Gastroesophageal sphincter (tissue), 4 donors: ENCODE data around the gene ZIM2. TPM values are rescaled to one million over a fixed set of nuclear protein-coding genes. Genes with fewer than 3 reads are reported as not detected.

Experiments
- ATAC-seq: fragments of 150-250 bp; one replicate; pipeline ENCODE4 v1.9.1; 2016; ENCODE audit warnings: mild to moderate bottlenecking, moderate library complexity
- H3K27ac ChIP-seq, 4 donors: fragments of 200-600 bp; sonication (generic) in 3 of 4; 1 replicate in 3 of 4; 2 replicates in 1 of 4; pipeline ENCODE4 v1.5.1; 2016 to 2019
- H3K27me3 ChIP-seq: fragments of 200-600 bp; sonication (generic); one replicate; pipeline ENCODE4 v1.5.1; 2019
- H3K36me3 ChIP-seq, 2 donors: fragments of 200-600 bp; sonication (generic); one replicate each; pipeline ENCODE4 v1.5.1; 2019; ENCODE audit warnings: control low read depth in 1 of 2
- H3K4me1 ChIP-seq, 3 donors: fragments of 200-600 bp; sonication (generic); 1 replicate in 2 of 3; 2 replicates in 1 of 3; pipeline ENCODE4 v1.5.1; 2016 to 2019; ENCODE audit warnings: control low read depth in 2 of 3
- H3K4me3 ChIP-seq, 2 donors: fragments of 200-600 bp; sonication (generic); one replicate each; pipeline ENCODE4 v1.5.1; 2019; ENCODE audit warnings: mild to moderate bottlenecking in 1 of 2, moderate library complexity in 1 of 2
- H3K9me3 ChIP-seq, 3 donors: fragments of 200-600 bp; sonication (generic); one replicate each; pipeline ENCODE4 v1.5.1; 2017 to 2019; ENCODE audit warnings: control low read depth in 2 of 3
- CTCF ChIP-seq, 4 experiments: fragments of 200-600 bp in 2 of 4; fragments of 450-650 bp in 2 of 4; sonication (generic) in 1 of 4; IDR thresholded peaks; one replicate each; pipeline ENCODE4 v1.5.1; 2017 to 2019; ENCODE audit warnings: antibody characterized with exemption in 4 of 4, mild to moderate bottlenecking in 2 of 4, moderate library complexity in 2 of 4
- EP300 ChIP-seq: sonication (generic); formaldehyde crosslinking; IDR thresholded peaks from one replicate; pipeline ENCODE4 v1.6.1; 2017; ENCODE audit warnings: antibody characterized with exemption, mild to moderate bottlenecking
- POLR2A ChIP-seq, 2 donors: fragments of 450-650 bp; IDR thresholded peaks; one replicate each; pipeline ENCODE4 v1.6.1; 2017; ENCODE audit warnings: antibody characterized with exemption in 2 of 2, mild to moderate bottlenecking in 2 of 2, moderate library complexity in 1 of 2
- POLR2AphosphoS5 ChIP-seq: sonication (generic); formaldehyde crosslinking; IDR thresholded peaks from one replicate; pipeline ENCODE4 v1.6.1; 2017; ENCODE audit warnings: antibody characterized with exemption
- WGBS, 2 donors: methylation state at CpG; one replicate each; pipeline ENCODE4 v1.1.5; 2018; ENCODE audit warnings: low coverage in 1 of 2; 5-methylcytosine and 5-hydroxymethylcytosine counted together
- total RNA-seq, 4 donors: library from RNA; depleted of rRNA; stranded (reverse); fragments of >200 nt; gene quantifications; one replicate each; pipeline ENCODE4 v1.1.0, GENCODE V29; 2016

Gene ZIM2
- total RNA-seq, 4 donors from 2014 or later = 0.31 to 1.0 (median 0.39) TPM

GRCh38 chr19:56764196-56764695, 76.3 kb downstream of the ZIM2 start:
- Histone ChIP-seq H3K27ac (no peak overlapping the region), H3K27me3 (no peaks in the 10 kb centered on the region), H3K4me3 (no peak overlapping the region), H3K4me1 (peaks cover 0 to 12% (median 0%) of the 10 kb centered on the region in 3 donors), H3K9me3 (peaks cover 0 to 16% (median 0%) of the 10 kb centered on the region in 3 donors), H3K36me3 (no peaks in the 10 kb centered on the region)
- WGBS, 2 donors = 53 to 70% methylated on average over 1 of the region's 1 CpG
- TF ChIP-seq EP300 (no peak), CTCF (IDR thresholded peaks at IDR 0.05) (no peak)
- no peak for ATAC-seq

DNA sequence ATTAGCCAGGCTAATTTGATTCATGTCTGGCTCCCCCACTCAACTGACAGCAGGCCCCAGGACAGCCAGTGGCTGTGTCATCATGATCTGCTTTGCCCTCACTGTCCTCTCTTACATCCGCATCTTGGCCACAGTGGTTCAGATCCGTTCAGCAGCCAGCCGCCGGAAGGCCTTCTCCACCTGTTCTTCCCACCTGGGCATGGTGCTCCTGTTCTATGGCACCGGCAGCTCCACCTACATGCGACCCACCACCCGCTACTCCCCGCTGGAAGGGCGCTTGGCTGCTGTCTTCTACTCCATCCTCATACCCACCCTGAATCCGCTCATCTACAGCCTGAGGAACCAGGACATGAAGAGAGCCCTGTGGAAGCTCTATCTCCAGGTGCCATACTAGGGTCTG, 79.7 kb downstream of the ZIM2 start:
- WGBS, 2 donors = 96 to 99% methylated on average over 4 to 8 of the region's 10 CpGs
- no peak overlapping the region for H3K27ac ChIP-seq

GRCh38 chr19:56759531-56759930, 81.0 kb downstream of the ZIM2 start:
- no peak for ATAC-seq
- no peaks in the 10 kb centered on the region for H3K4me1 ChIP-seq
- no peak for TF ChIP-seq POLR2AphosphoS5
- no peak for TF ChIP-seq POLR2A (IDR thresholded peaks at IDR 0.05)
- TF ChIP-seq EP300 = no peak
- TF ChIP-seq CTCF (IDR thresholded peaks at IDR 0.05) = no peak
- no peaks in the 10 kb centered on the region for H3K36me3 ChIP-seq
- 63 to 81% methylated on average over 2 to 6 of the region's 8 CpGs for WGBS, 2 donors
- no peak overlapping the region for H3K27ac ChIP-seq
- H3K9me3 ChIP-seq = peaks cover 0 to 19% (median 0%) of the 10 kb centered on the region in 3 donors
- H3K4me3 ChIP-seq = no peak overlapping the region
- H3K27me3 ChIP-seq = no peaks in the 10 kb centered on the region

More for the DNA sequence above, 79.7 kb downstream of the ZIM2 start:
- no peak overlapping the region for H3K4me3 ChIP-seq
- peaks cover 0 to 11% (median 0%) of the 10 kb centered on the region in 3 donors for H3K4me1 ChIP-seq
- ATAC-seq = no peak
- no peaks in the 10 kb centered on the region for H3K27me3 ChIP-seq
- no peaks in the 10 kb centered on the region for H3K36me3 ChIP-seq
- peaks cover 0 to 24% (median 0%) of the 10 kb centered on the region in 3 donors for H3K9me3 ChIP-seq
- TF ChIP-seq EP300 (no peak), POLR2A (IDR thresholded peaks at IDR 0.05) (no peak), CTCF (IDR thresholded peaks at IDR 0.05) (no peak), POLR2AphosphoS5 (no peak)

DNA sequence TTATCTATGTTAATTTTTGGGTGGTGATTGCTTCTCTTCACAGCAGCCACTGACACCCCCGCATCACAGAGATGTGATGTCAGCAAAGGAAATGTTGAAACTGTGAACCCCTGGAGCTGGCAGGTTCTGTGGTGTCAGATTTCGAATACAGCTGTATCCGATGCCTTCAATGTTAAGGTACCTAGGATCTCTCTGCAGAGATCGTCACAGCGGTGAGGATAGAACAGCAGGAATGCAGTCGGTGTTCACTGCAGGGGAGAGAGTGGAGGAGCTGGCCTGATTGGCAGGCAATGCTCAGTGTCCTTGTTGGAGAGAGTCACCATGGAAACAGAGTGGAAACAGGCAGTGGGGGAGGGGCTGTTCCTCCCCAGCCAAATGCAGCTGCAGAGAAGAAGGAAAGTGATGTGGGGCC, 89.4 kb downstream of the ZIM2 start:
- Histone ChIP-seq H3K4me1 (peaks cover 0 to 8% (median 0%) of the 10 kb centered on the region in 3 donors), H3K27ac (no peak overlapping the region), H3K36me3 (no peaks in the 10 kb centered on the region), H3K9me3 (no peaks in the 10 kb centered on the region), H3K4me3 (no peak overlapping the region), H3K27me3 (no peaks in the 10 kb centered on the region)
- ATAC-seq = no peak
- WGBS, 2 donors = 30% methylated on average over 3 of the region's 6 CpGs; no CpG with 5 or more reads in 1 of the 2 donors
- TF ChIP-seq POLR2AphosphoS5 (no peak), CTCF (IDR thresholded peaks at IDR 0.05) (no peak), POLR2A (IDR thresholded peaks at IDR 0.05) (no peak), EP300 (no peak)

- Histone ChIP-seq H3K27me3 (no peaks in the 10 kb centered on the region), H3K27ac (no peak overlapping the region), H3K4me3 (no peak overlapping the region), H3K4me1 (peaks cover 0 to 8% (median 0%) of the 10 kb centered on the region in 3 donors), H3K9me3 (no peaks in the 10 kb centered on the region), H3K36me3 (no peaks in the 10 kb centered on the region)
- ATAC-seq = no peak
- TF ChIP-seq POLR2AphosphoS5 = no peak
- TF ChIP-seq EP300 = no peak
- no peak for TF ChIP-seq CTCF (IDR thresholded peaks at IDR 0.05)
- no peak for TF ChIP-seq POLR2A (IDR thresholded peaks at IDR 0.05)
- 61 to 80% methylated on average over 11 of the region's 11 CpGs for WGBS, 2 donors
Measured at GRCh38 chr19:56750658-56751057, 89.9 kb downstream of the ZIM2 start.
